Activated gamma-delta T cell treated with Interleukin-2 at 50 U/mL for 16 hours (primary cell): ENCODE measurements around the gene POTEB2.
"Not testable (repeated sequence)": the region's sequence is repeated elsewhere in the genome, so short reads cannot be mapped to it uniquely, and the experiment has no call there.

ENCODE experiments used
- DNase-seq: peaks from one replicate; pipeline ENCODE4 v3.0.0-alpha.2; 2020

Gene POTEB2

GRCh38 chr15:20866214-20866613 is at the start of gene POTEB2:
TSS of gene POTEB2 (minus strand) at chr15:20866314. CDS start at chr15:20866281, 33 bp downstream.
- DNase-seq: not testable (repeated sequence)

- DNase-seq: not testable (repeated sequence)
Measured at GRCh38 chr15:20879916-20880315, 13.8 kb upstream of the POTEB2 start.

- DNase-seq: not testable (repeated sequence)
Measured at GRCh38 chr15:20878464-20878863, 12.3 kb upstream of the POTEB2 start.

- DNase-seq: not testable (repeated sequence)
Measured at GRCh38 chr15:20877819-20878218, 11.7 kb upstream of the POTEB2 start.
